PFSK-1 (cell line): ENCODE results near the gene GDPD4.

ENCODE experiments used
- FOXP2 ChIP-seq: optimal IDR thresholded peaks from 2 replicates; pipeline ENCODE3; 2011; ENCODE audit warnings: borderline replicate concordance, control low read depth, inconsistent platforms; ENCODE audit not compliant: insufficient read depth; ENCODE audit errors: extremely low read length, extremely low read depth
- POLR2AphosphoS5 ChIP-seq: IDR thresholded peaks from 2 replicates; pipeline ENCODE4 v1.6.1; 2012; ENCODE audit warnings: low read depth, mild to moderate bottlenecking, control low read depth, low read length, moderate library complexity
- SIN3A ChIP-seq: IDR thresholded peaks from 2 replicates; pipeline ENCODE4 v1.6.1; 2012; ENCODE audit warnings: mild to moderate bottlenecking, low read length, moderate library complexity, borderline replicate concordance; ENCODE audit not compliant: insufficient read depth
- TAF1 ChIP-seq: IDR thresholded peaks from 2 replicates; pipeline ENCODE4 v1.6.1; 2012; ENCODE audit warnings: low read length, control low read depth, borderline replicate concordance; ENCODE audit not compliant: insufficient read depth
- TF ChIP-seq, protein P1 (sequence below), 2 experiments: IDR thresholded peaks; 2 replicates each; pipeline versions ENCODE4 v1.6.1 to v1.8.0; 2011 to 2012; ENCODE audit warnings: low read depth in 2 of 2, low read length in 2 of 2, control low read depth in 1 of 2, inconsistent platforms in 1 of 2, mild to moderate bottlenecking in 1 of 2, moderate library complexity in 1 of 2; ENCODE audit not compliant: insufficient read depth in 1 of 2

The GDPD4 gene

DNA sequence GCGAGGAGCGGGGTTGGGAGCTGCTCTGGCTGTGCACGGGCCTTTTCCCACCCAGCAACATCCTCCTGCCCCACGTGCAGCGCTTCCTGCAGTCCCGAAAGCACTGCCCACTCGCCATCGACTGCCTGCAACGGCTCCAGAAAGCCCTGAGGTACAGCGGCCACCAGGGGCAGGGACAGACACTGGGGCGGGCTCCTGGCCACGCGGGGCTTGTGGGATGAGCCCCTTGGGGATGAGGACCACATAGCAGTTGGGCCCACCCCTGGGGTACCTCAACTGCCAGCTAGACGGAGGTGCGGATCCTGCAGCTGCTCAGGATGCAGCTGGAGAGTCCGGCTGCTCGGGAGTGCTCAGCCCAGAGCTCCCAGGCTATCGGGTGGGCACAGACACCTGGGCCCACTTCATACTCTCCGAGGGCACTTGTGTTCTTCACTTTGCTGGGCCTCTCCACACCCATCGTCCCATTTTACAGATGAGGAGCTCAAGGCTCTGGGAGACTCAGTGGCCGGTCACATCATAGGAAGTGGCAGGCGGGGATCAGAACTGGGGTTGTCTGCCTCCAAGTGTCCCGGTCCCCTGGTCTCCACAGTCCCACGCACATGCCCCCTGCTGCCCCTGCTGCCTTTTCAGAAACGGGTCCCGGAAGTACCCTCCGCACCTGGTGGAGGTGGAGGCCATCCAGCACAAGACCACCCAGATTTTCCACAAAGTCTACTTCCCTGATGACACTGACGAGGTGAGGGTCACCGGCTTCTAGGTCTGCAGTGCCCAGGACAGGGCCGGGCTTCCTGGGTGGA lies 95.8 kb downstream of the GDPD4 start:
- TF ChIP-seq FOXP2 (no peak), POLR2AphosphoS5 (no peak), SIN3A (no peak)
- TF ChIP-seq, protein P1, sequence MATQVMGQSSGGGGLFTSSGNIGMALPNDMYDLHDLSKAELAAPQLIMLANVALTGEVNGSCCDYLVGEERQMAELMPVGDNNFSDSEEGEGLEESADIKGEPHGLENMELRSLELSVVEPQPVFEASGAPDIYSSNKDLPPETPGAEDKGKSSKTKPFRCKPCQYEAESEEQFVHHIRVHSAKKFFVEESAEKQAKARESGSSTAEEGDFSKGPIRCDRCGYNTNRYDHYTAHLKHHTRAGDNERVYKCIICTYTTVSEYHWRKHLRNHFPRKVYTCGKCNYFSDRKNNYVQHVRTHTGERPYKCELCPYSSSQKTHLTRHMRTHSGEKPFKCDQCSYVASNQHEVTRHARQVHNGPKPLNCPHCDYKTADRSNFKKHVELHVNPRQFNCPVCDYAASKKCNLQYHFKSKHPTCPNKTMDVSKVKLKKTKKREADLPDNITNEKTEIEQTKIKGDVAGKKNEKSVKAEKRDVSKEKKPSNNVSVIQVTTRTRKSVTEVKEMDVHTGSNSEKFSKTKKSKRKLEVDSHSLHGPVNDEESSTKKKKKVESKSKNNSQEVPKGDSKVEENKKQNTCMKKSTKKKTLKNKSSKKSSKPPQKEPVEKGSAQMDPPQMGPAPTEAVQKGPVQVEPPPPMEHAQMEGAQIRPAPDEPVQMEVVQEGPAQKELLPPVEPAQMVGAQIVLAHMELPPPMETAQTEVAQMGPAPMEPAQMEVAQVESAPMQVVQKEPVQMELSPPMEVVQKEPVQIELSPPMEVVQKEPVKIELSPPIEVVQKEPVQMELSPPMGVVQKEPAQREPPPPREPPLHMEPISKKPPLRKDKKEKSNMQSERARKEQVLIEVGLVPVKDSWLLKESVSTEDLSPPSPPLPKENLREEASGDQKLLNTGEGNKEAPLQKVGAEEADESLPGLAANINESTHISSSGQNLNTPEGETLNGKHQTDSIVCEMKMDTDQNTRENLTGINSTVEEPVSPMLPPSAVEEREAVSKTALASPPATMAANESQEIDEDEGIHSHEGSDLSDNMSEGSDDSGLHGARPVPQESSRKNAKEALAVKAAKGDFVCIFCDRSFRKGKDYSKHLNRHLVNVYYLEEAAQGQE (IDR thresholded peaks at IDR 0.05; ENCODE audit: insufficient read depth in 1 of 2, low read depth in 2 of 2, low read length in 2 of 2), result no peak

DNA sequence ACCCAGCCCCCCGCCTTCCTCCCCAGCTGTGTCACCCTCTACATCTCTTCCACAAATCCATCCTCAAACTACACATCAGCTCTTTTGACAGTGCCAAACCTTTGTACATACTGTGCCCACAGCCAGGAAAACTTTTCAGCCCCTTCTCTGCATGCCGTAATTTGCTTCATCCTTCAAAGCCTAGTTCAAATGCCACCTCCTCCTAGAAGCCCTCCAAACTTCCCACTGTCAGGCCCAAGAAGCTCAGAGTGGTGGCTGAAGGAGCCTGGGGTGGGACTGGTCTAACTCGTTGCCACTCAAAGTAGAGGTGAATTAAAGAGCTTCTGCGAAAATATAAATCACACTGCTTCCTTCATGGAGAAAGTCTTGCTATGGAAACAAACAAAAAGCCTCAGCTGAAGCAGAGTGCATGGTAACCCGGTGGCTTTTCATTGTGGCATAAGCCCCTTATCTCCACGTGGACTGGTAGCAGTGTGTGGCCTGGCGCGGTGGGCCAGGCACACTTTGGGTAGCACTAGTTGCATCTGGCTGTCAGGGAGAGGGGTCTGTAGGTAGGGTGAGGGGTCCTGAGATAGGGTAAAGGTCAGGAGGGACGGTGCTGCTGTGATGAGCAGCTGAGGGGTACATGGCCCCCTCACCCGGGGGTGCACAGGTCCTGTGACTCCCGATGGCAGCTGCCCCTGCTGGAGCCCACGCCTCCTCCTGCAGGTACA lies 96.6 kb downstream of the GDPD4 start:
- TF ChIP-seq, protein P1 (IDR thresholded peaks at IDR 0.05; ENCODE audit: insufficient read depth in 1 of 2, low read depth in 2 of 2, low read length in 2 of 2), result no peak
- TF ChIP-seq TAF1, result no peak
- TF ChIP-seq POLR2AphosphoS5, result no peak
- TF ChIP-seq SIN3A, result no peak
- TF ChIP-seq FOXP2, result no peak

DNA sequence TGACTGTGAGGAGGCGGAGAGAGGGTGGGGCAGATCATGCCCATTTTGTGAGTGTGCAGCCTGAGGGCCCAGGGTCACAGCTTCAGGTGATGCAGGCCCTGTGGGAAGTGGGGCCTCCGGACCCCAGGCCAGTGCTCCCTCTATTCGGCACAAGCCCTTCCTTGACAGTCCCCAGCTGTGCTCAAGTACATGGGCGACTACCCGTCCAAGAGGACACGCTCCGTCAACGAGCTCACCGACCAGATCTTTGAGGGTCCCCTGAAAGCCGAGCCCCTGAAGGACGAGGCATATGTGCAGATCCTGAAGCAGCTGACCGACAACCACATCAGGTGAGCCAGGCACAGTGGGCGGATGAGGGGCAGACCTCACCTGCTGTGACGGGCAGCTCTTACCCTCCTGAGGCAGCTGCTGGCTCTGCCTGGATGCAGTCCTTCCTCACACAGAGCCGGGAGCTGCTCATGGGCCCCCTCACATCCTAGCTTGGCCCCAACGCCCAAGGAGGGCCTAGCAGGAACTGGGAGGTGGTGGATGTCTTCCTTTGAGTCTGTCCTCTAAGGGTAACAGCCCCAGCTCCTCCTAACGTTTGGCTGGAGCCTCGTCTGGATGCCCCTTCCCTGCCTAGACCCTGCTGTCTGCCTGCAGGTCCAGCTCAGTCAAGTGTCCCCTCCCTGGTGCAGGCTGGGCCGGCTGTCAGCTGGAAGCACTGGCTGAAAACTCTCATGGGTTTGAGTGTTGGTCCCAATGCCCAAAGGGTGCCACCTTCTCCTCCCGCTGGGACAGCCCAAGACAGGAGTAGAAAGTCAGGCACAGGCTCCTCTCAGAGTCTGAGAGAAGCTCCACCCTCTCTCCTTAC lies 97.4 kb downstream of the GDPD4 start:
- TF ChIP-seq FOXP2 (no peak), SIN3A (no peak), TAF1 (no peak), POLR2AphosphoS5 (no peak)
- TF ChIP-seq, protein P1 (IDR thresholded peaks at IDR 0.05; ENCODE audit: insufficient read depth in 1 of 2, low read depth in 2 of 2, low read length in 2 of 2), result no peak

DNA sequence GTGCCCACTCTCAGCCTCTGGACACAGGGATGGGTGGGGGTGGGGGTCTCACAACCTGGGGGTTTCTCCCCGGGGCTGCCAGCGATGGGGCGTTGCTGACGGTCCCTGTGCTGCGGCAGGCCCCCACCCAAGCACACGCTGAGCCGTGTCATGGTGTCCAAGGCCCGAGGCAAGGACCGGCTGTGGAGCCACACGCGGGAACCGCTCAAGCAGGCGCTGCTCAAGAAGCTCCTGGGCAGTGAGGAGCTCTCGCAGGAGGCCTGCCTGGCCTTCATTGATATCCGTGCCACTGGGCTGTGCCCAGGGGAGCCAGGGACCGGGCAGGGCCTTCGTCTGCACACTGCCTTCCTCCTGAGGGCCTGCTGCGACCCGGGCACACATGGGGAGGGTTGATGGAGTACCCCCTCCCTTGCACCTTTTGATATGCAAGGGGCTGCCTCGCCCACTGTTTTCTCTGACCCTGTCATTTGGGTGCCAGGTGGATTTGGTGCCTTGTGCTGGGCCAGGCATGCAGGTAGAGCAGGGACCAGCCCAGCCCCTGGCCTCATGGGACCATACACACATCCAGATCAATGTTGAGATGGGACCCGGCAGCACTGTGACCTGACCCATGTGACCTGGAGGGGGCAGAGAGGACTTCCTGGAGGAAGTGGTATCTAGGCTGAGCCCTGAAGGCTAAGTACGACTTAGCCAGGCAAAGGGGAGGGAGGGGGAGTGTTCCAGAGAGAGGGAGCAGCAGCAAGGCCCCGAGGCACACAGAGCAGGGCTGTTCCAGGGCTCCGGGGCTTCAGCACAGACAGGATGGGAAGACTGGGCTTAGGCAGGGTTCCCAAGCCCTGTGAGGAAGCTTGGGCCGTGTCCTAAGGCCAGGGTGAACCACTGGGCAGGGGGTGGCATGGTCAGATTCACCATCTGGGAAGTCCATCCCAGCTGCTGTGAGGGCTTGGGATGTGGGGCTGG lies 98.3 kb downstream of the GDPD4 start:
- TF ChIP-seq FOXP2 (no peak), POLR2AphosphoS5 (no peak), SIN3A (no peak), TAF1 (no peak)
- TF ChIP-seq, protein P1 (IDR thresholded peaks at IDR 0.05; ENCODE audit: insufficient read depth in 1 of 2, low read depth in 2 of 2, low read length in 2 of 2), result no peak
